Tibial artery (tissue), 4 donors: ENCODE data around the gene ABLIM2.

Experiments
- DNase-seq, 2 donors: peaks; one replicate each; pipeline ENCODE4 v3.0.0-alpha.2; 2019
- H3K27ac ChIP-seq, 2 donors: fragments of 200-600 bp; sonication (generic) in 1 of 2; 1 replicate in 1 of 2; 2 replicates in 1 of 2; pipeline ENCODE4 v1.5.1; 2018 to 2019; ENCODE audit warnings: mild to moderate bottlenecking in 1 of 2
- H3K27me3 ChIP-seq, 2 donors: fragments of 200-600 bp; sonication (generic) in 1 of 2; one replicate each; pipeline versions ENCODE4 v1.5.1 to v1.6.0; 2016 to 2019
- H3K36me3 ChIP-seq, 3 donors: fragments of 200-600 bp; sonication (generic) in 2 of 3; one replicate each; pipeline ENCODE4 v1.5.1; 2016 to 2019; ENCODE audit warnings: mild to moderate bottlenecking in 2 of 3
- H3K4me1 ChIP-seq, 4 donors: fragments of 200-600 bp; sonication (generic) in 2 of 4; 1 replicate in 3 of 4; 2 replicates in 1 of 4; pipeline ENCODE4 v1.5.1; 2016 to 2019
- H3K4me3 ChIP-seq, 2 donors: fragments of 200-600 bp; sonication (generic) in 1 of 2; 1 replicate in 1 of 2; 2 replicates in 1 of 2; pipeline ENCODE4 v1.5.1; 2018 to 2019; ENCODE audit warnings: mild to moderate bottlenecking in 2 of 2
- H3K9me3 ChIP-seq, 3 donors: fragments of 200-600 bp; sonication (generic) in 1 of 3; one replicate each; pipeline ENCODE4 v1.5.1; 2016 to 2019
- intact Hi-C: fragments of 100-400 bp; cut with DNase I; formaldehyde crosslinking; loops from one replicate; pipeline ENCODE4 v1.15.0; 2023; ENCODE audit warnings: low total_unique reads
- TF ChIP-seq, protein P1 (sequence below), 2 experiments: fragments of 200-600 bp in 1 of 2; fragments of 450-650 bp in 1 of 2; IDR thresholded peaks; one replicate each; pipeline ENCODE4 v1.5.1; 2017 to 2019; ENCODE audit warnings: antibody characterized with exemption in 2 of 2, mild to moderate bottlenecking in 1 of 2, moderate library complexity in 1 of 2

The ABLIM2 gene

DNA sequence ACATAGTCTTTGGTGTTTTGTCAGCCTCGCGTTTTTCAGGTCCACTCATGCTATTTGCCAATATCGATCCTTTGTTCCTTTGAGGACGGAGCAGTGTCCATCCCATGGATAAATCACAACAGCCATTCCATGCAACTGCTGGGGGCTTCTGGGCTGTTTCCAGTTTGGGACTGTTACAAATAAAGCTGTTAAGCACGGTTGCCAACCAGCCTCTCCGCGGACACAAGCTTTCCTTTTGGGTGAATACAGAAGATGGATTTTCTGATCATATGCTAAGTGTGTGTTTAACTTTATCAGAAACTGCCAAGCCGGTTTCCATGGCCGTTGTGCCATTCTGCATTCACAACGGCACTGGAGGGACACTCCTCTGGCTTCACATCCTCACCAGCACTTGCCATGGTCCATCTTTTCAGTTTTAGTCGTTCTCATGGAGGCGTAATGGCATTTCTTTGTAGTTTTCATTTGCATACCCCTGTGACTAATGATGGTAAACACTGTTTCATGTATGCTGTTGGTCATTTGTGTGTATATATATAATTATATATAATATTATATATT, 67.8 kb downstream of the ABLIM2 start:
- H3K9me3 ChIP-seq = peaks cover 0 to 6% (median 4%) of the 10 kb centered on the region in 3 donors
- intact Hi-C loops = no loop called here
- no peak for DNase-seq
- TF ChIP-seq, protein P1, sequence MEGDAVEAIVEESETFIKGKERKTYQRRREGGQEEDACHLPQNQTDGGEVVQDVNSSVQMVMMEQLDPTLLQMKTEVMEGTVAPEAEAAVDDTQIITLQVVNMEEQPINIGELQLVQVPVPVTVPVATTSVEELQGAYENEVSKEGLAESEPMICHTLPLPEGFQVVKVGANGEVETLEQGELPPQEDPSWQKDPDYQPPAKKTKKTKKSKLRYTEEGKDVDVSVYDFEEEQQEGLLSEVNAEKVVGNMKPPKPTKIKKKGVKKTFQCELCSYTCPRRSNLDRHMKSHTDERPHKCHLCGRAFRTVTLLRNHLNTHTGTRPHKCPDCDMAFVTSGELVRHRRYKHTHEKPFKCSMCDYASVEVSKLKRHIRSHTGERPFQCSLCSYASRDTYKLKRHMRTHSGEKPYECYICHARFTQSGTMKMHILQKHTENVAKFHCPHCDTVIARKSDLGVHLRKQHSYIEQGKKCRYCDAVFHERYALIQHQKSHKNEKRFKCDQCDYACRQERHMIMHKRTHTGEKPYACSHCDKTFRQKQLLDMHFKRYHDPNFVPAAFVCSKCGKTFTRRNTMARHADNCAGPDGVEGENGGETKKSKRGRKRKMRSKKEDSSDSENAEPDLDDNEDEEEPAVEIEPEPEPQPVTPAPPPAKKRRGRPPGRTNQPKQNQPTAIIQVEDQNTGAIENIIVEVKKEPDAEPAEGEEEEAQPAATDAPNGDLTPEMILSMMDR (IDR thresholded peaks at IDR 0.05) = no peak
- H3K4me3 ChIP-seq = no peak overlapping the region
- H3K36me3 ChIP-seq = peaks cover 0 to 8% (median 0%) of the 10 kb centered on the region in 3 donors
- no peaks in the 10 kb centered on the region for H3K4me1 ChIP-seq
- no peaks in the 10 kb centered on the region for H3K27me3 ChIP-seq
- no peak overlapping the region for H3K27ac ChIP-seq

GRCh38 chr4:8090312-8090711, 68.3 kb downstream of the ABLIM2 start:
- H3K27ac ChIP-seq = no peak overlapping the region
- H3K4me1 ChIP-seq = no peaks in the 10 kb centered on the region
- peaks cover 0 to 2% (median 0%) of the 10 kb centered on the region in 3 donors for H3K36me3 ChIP-seq
- DNase-seq = no peak
- TF ChIP-seq, protein P1 (IDR thresholded peaks at IDR 0.05) = no peak
- H3K9me3 ChIP-seq = peaks cover 0 to 6% (median 4%) of the 10 kb centered on the region in 3 donors
- intact Hi-C loops = no loop called here
- no peak overlapping the region for H3K4me3 ChIP-seq
- no peaks in the 10 kb centered on the region for H3K27me3 ChIP-seq

DNA sequence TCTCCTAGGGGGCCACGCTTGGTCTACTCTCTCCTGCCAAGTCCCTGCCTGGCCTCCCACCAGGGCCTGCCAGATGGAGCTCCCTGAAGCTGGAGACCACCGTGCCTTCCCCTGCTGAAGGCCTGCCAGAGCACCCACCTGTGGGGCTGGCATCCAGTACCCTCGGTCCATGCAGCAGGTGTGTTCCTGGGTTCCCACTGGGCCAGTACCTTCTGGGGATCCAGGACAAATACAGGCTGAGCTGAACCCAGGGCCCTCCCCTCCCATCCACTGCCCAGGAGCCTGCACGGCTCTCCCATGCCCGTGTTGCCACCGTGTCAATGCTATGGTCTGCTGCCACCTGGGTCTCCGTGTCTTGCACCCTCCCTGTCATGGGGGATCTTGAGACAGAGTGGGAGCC, 68.8 kb downstream of the ABLIM2 start:
- DNase-seq = no peak

DNA sequence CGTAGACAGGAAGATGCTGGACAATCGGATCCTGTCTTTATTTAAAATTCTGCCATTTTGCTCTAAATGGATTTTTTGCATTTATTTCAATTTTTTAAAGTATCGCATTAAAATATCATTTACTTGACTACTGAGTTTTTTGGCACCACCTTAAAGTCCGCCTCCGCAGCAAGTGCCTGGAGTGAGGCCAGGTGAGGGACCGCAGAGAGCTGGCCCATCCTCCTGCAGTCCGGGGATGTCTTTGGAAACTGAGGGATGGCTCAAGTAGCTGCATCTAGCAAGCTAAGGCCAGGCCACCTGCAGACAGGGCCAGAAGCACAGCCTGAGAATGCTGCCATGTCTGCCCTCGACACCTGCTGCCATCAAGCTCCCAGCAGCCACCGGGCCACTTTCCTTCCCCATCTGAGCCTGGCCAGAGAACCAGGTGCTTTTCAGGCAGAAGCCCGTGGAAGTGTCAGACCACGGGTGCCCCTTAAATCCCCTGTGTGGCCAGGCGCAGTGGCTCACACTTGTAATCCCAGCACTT, 69.6 kb downstream of the ABLIM2 start:
- intact Hi-C loops = no loop called here
- Histone ChIP-seq H3K9me3 (peaks cover 0 to 6% (median 3%) of the 10 kb centered on the region in 3 donors), H3K4me1 (no peaks in the 10 kb centered on the region), H3K27ac (no peak overlapping the region), H3K36me3 (no peaks in the 10 kb centered on the region), H3K27me3 (no peaks in the 10 kb centered on the region), H3K4me3 (no peak overlapping the region)
- DNase-seq = no peak
- TF ChIP-seq, protein P1 (IDR thresholded peaks at IDR 0.05) = no peak

More for the DNA sequence above, 68.8 kb downstream of the ABLIM2 start:
- peaks cover 0 to 6% (median 4%) of the 10 kb centered on the region in 3 donors for H3K9me3 ChIP-seq
- no peaks in the 10 kb centered on the region for H3K27me3 ChIP-seq
- intact Hi-C loops = no loop called here
- TF ChIP-seq, protein P1 (IDR thresholded peaks at IDR 0.05) = no peak
- H3K4me1 ChIP-seq = no peaks in the 10 kb centered on the region
- no peak overlapping the region for H3K27ac ChIP-seq
- no peaks in the 10 kb centered on the region for H3K36me3 ChIP-seq
- no peak overlapping the region for H3K4me3 ChIP-seq

DNA sequence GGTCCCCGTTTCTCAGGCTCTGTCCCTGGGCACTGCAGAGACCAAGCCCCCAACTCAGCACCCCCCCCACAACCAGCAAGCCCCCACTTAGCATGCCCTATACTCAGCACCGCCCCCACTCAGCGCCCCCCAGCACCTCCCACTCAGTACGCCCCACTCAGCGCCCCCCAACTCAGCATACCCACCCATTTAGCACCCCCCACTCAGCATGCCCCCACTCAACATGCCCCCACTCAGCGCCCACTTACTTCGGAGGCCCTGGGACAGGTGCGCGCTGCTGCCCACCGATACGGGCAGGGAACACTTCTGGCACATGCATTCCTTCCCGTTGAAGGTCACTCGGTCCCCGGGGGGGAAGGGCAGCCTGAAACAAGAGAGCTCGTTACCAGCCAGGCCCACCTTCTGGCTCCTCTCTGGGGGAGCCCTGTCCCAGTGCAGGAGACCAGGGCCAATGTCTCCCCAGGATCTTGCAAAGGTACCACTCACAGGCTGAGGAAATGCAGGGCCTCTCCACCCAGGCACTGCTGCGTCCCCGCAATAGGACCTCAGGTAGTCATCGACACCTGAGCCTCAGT, 70.6 kb downstream of the ABLIM2 start:
- Histone ChIP-seq H3K27ac (no peak overlapping the region), H3K9me3 (peaks cover 0 to 2% (median 0%) of the 10 kb centered on the region in 3 donors), H3K27me3 (no peaks in the 10 kb centered on the region), H3K4me3 (no peak overlapping the region), H3K4me1 (no peaks in the 10 kb centered on the region), H3K36me3 (no peaks in the 10 kb centered on the region)
- intact Hi-C loops = no loop called here
- DNase-seq = no peak
- TF ChIP-seq, protein P1 (IDR thresholded peaks at IDR 0.05) = no peak
